ENCODE results near the gene AMN.

Gene AMN

GRCh38 chr14:102967506-102967795 is 45.0 kb downstream of the AMN start:
- Histone ChIP-seq H3K9ac (ENCODE audit: low read length) (no peak overlapping the region), H3K4me3 (ENCODE audit: low read length) (no peak overlapping the region), H3K27ac (ENCODE audit: low read length) (no peak overlapping the region), H3K36me3 (ENCODE audit: control insufficient read depth, low read depth, low read length) (peaks cover 80% of the 10 kb centered on the region), H3K27me3 (ENCODE audit: control insufficient read depth, insufficient read depth, low read length) (no peaks in the 10 kb centered on the region), H3K9me3 (ENCODE audit: control insufficient read depth, low read depth, low read length) (no peaks in the 10 kb centered on the region), H3K4me1 (ENCODE audit: control insufficient read depth, low read depth, low read length) (no peaks in the 10 kb centered on the region)

GRCh38 chr14:102968306-102968705 is 45.8 kb downstream of the AMN start:
- H3K9ac ChIP-seq (ENCODE audit: low read length) = no peak overlapping the region
- H3K27ac ChIP-seq (ENCODE audit: low read length) = no peak overlapping the region
- H3K4me3 ChIP-seq (ENCODE audit: low read length) = no peak overlapping the region
- no peaks in the 10 kb centered on the region for H3K9me3 ChIP-seq (ENCODE audit: control insufficient read depth, low read depth, low read length)
- H3K4me1 ChIP-seq (ENCODE audit: control insufficient read depth, low read depth, low read length) = no peaks in the 10 kb centered on the region
- no peaks in the 10 kb centered on the region for H3K27me3 ChIP-seq (ENCODE audit: control insufficient read depth, insufficient read depth, low read length)
- peaks cover 80% of the 10 kb centered on the region for H3K36me3 ChIP-seq (ENCODE audit: control insufficient read depth, low read depth, low read length)

DNA sequence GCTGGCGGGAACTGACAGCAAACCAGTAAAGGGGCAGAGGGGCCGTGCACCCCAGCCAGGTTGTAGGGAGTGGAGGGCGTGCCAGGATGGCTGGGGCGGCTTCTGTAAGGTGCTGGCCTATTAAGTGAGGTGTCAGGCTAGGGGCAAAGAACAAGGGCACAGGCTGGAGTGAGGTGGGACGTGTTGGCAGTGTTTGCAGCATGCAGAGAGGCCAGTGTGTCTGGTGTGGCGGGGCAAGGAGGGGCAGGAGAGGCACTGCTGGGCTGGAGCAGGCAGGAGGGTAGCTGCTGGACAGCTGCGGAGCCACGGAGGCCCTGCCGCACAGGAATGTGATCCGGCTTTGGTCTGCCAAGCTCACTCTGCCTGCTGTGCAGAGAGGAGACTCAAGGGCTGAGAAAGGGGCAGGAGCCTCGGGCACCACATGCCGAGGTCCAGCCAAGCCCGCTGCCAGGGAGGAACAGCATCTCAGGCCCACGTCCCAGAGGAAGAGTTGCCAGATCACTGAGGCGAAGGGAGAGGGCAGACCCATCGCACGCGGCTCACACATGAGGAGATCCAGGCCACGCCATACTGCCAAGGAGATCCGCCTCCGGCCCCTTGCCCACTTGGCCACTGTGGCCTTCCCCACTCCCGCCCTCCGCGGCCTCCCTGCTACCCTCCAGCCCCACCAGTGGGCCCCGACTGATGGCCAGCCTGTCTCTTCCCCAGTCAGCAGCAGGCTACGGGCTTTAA is 46.8 kb downstream of the AMN start:
- H3K36me3 ChIP-seq (ENCODE audit: control insufficient read depth, low read depth, low read length) = peaks cover 81% of the 10 kb centered on the region
- no peak overlapping the region for H3K9ac ChIP-seq (ENCODE audit: low read length)
- no peaks in the 10 kb centered on the region for H3K4me1 ChIP-seq (ENCODE audit: control insufficient read depth, low read depth, low read length)
- H3K27ac ChIP-seq (ENCODE audit: low read length) = no peak overlapping the region
- no peaks in the 10 kb centered on the region for H3K9me3 ChIP-seq (ENCODE audit: control insufficient read depth, low read depth, low read length)
- no peaks in the 10 kb centered on the region for H3K27me3 ChIP-seq (ENCODE audit: control insufficient read depth, insufficient read depth, low read length)
- H3K4me3 ChIP-seq (ENCODE audit: low read length) = no peak overlapping the region

- H3K36me3 ChIP-seq (ENCODE audit: control insufficient read depth, low read depth, low read length) = peaks cover 84% of the 10 kb centered on the region
Measured at GRCh38 chr14:102969901-102970300, 47.4 kb downstream of the AMN start.

DNA sequence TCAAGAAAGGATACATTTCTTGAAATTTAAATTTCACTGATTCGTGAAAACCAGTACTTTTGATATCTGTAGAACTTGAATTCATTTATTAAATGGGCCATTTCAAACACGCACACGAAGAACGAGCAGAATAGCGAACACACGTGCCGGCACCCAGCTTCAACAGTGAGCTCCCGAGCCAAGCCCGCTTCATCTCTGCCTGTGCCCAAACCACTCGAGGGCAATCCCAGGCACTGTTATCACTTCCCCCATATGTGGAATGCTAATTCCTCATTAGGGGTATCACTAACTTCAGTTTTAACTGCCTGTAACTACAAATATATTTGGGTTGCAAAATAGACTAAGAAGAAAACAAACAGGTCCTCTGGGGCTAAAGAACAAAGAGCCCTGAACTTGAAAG is 48.0 kb downstream of the AMN start:
- no peak overlapping the region for H3K27ac ChIP-seq (ENCODE audit: low read length)
- H3K4me3 ChIP-seq (ENCODE audit: low read length) = no peak overlapping the region
- peaks cover 82% of the 10 kb centered on the region for H3K36me3 ChIP-seq (ENCODE audit: control insufficient read depth, low read depth, low read length)
- no peaks in the 10 kb centered on the region for H3K4me1 ChIP-seq (ENCODE audit: control insufficient read depth, low read depth, low read length)
- no peaks in the 10 kb centered on the region for H3K27me3 ChIP-seq (ENCODE audit: control insufficient read depth, insufficient read depth, low read length)
- no peaks in the 10 kb centered on the region for H3K9me3 ChIP-seq (ENCODE audit: control insufficient read depth, low read depth, low read length)
- H3K9ac ChIP-seq (ENCODE audit: low read length) = no peak overlapping the region

More at GRCh38 chr14:102969901-102970300, 47.4 kb downstream of the AMN start:
- no peaks in the 10 kb centered on the region for H3K9me3 ChIP-seq (ENCODE audit: control insufficient read depth, low read depth, low read length)
- H3K27ac ChIP-seq (ENCODE audit: low read length) = no peak overlapping the region
- H3K4me1 ChIP-seq (ENCODE audit: control insufficient read depth, low read depth, low read length) = no peaks in the 10 kb centered on the region
- no peak overlapping the region for H3K4me3 ChIP-seq (ENCODE audit: low read length)
- H3K9ac ChIP-seq (ENCODE audit: low read length) = no peak overlapping the region
- H3K27me3 ChIP-seq (ENCODE audit: control insufficient read depth, insufficient read depth, low read length) = no peaks in the 10 kb centered on the region

GRCh38 chr14:102971314-102971713 is 48.9 kb downstream of the AMN start:
- H3K9me3 ChIP-seq (ENCODE audit: control insufficient read depth, low read depth, low read length) = no peaks in the 10 kb centered on the region
- H3K27ac ChIP-seq (ENCODE audit: low read length) = no peak overlapping the region
- no peak overlapping the region for H3K4me3 ChIP-seq (ENCODE audit: low read length)
- H3K9ac ChIP-seq (ENCODE audit: low read length) = no peak overlapping the region
- no peaks in the 10 kb centered on the region for H3K27me3 ChIP-seq (ENCODE audit: control insufficient read depth, insufficient read depth, low read length)
- peaks cover 82% of the 10 kb centered on the region for H3K36me3 ChIP-seq (ENCODE audit: control insufficient read depth, low read depth, low read length)
- H3K4me1 ChIP-seq (ENCODE audit: control insufficient read depth, low read depth, low read length) = no peaks in the 10 kb centered on the region

DNA sequence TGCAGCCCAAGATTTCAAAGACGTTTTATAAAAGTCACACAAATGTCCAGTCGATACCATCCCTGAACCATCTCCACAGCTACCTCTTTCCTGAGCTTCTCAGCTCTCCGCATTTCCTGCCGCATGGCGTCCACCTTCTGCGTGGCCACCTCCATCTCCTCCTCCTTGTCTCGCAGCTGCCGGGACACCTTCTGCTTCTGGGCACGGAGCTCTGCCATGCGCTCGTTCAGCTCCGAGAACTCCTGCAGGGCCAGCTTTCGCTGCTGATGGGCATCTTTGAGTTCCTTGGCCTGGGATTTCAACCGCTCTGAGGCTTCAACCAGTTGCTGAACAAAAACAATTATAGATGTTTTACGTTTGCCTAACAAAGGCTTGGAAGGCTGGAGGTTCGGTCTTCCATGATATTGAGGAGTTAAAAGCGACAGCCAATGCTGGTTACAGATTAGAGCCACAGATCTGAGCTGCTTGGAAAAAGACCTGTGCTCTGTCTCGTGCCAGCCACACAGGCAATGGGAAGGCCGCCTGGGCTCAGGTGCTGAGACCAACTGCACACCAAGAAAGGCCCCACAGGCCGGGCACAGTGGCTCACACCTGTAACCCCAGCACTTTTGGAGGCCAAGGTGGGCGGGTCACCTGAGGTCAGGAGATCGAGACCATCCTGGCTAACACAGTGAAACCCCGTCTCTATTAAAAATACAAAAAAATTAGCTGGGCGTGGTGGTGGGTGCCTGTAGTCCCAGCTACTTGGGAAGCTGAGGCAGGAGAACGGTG is 49.6 kb downstream of the AMN start:
- Histone ChIP-seq H3K27ac (ENCODE audit: low read length) (no peak overlapping the region), H3K4me3 (ENCODE audit: low read length) (no peak overlapping the region), H3K36me3 (ENCODE audit: control insufficient read depth, low read depth, low read length) (peaks cover 81% of the 10 kb centered on the region), H3K27me3 (ENCODE audit: control insufficient read depth, insufficient read depth, low read length) (no peaks in the 10 kb centered on the region), H3K9me3 (ENCODE audit: control insufficient read depth, low read depth, low read length) (no peaks in the 10 kb centered on the region), H3K9ac (ENCODE audit: low read length) (no peak overlapping the region), H3K4me1 (ENCODE audit: control insufficient read depth, low read depth, low read length) (no peaks in the 10 kb centered on the region)

- no peak overlapping the region for H3K4me3 ChIP-seq (ENCODE audit: low read length)
- no peaks in the 10 kb centered on the region for H3K4me1 ChIP-seq (ENCODE audit: control insufficient read depth, low read depth, low read length)
Measured at GRCh38 chr14:102973706-102974285, 51.3 kb downstream of the AMN start.

DNA sequence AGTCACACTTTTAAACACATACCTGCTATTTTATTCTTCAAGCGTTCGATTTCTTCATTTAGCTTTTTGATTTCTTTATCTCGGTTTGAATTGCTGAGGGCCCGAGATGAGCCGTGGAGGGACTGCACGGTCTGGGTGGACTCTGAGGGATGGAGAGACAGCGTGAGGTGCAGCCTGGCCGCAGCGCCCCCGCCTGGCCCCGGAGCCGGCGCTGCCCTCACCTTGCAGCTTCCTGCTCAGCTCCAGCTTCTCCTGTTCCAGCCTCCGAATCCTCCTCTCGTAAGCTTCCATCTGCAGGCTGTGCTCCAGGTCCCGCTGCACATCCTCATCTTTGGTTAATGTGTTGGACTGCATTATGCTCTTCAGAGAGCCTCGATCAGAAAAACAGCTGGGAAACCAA is 53.2 kb downstream of the AMN start:
- Histone ChIP-seq H3K27ac (ENCODE audit: low read length) (no peak overlapping the region), H3K9me3 (ENCODE audit: control insufficient read depth, low read depth, low read length) (no peaks in the 10 kb centered on the region), H3K36me3 (ENCODE audit: control insufficient read depth, low read depth, low read length) (peaks cover 75% of the 10 kb centered on the region), H3K4me1 (ENCODE audit: control insufficient read depth, low read depth, low read length) (no peaks in the 10 kb centered on the region), H3K27me3 (ENCODE audit: control insufficient read depth, insufficient read depth, low read length) (no peaks in the 10 kb centered on the region), H3K9ac (ENCODE audit: low read length) (no peak overlapping the region), H3K4me3 (ENCODE audit: low read length) (no peak overlapping the region)

More at GRCh38 chr14:102973706-102974285, 51.3 kb downstream of the AMN start:
- Histone ChIP-seq H3K27ac (ENCODE audit: low read length) (no peak overlapping the region), H3K36me3 (ENCODE audit: control insufficient read depth, low read depth, low read length) (peaks cover 81% of the 10 kb centered on the region), H3K9ac (ENCODE audit: low read length) (no peak overlapping the region), H3K27me3 (ENCODE audit: control insufficient read depth, insufficient read depth, low read length) (no peaks in the 10 kb centered on the region), H3K9me3 (ENCODE audit: control insufficient read depth, low read depth, low read length) (no peaks in the 10 kb centered on the region)

- H3K27ac ChIP-seq (ENCODE audit: low read length) = no peak overlapping the region
- H3K36me3 ChIP-seq (ENCODE audit: control insufficient read depth, low read depth, low read length) = peaks cover 63% of the 10 kb centered on the region
- no peaks in the 10 kb centered on the region for H3K9me3 ChIP-seq (ENCODE audit: control insufficient read depth, low read depth, low read length)
- H3K4me1 ChIP-seq (ENCODE audit: control insufficient read depth, low read depth, low read length) = no peaks in the 10 kb centered on the region
- H3K9ac ChIP-seq (ENCODE audit: low read length) = no peak overlapping the region
- no peaks in the 10 kb centered on the region for H3K27me3 ChIP-seq (ENCODE audit: control insufficient read depth, insufficient read depth, low read length)
- H3K4me3 ChIP-seq (ENCODE audit: low read length) = no peak overlapping the region
Measured at GRCh38 chr14:102977475-102977874, 55.0 kb downstream of the AMN start.

DNA sequence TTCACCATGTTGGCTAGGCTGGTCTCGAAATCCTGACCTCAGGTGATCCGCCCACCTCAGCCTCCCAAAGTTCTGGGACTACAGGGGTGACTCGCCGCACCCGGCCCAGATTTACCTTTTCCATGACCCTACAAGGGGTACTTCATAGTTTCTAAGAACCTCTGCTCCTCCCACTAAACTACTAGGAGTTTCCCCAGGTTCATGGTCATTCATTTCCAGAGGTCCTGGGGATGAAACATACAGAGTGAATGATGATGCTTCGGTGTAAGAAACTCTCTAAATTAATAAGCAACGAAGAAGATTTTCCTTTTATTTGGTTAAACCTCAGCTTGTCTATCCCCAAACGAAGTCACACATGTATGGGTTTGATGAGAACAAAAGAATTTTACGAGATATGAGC is 56.9 kb downstream of the AMN start:
- Histone ChIP-seq H3K9ac (ENCODE audit: low read length) (no peak overlapping the region), H3K4me3 (ENCODE audit: low read length) (no peak overlapping the region), H3K4me1 (ENCODE audit: control insufficient read depth, low read depth, low read length) (no peaks in the 10 kb centered on the region), H3K27me3 (ENCODE audit: control insufficient read depth, insufficient read depth, low read length) (no peaks in the 10 kb centered on the region), H3K27ac (ENCODE audit: low read length) (no peak overlapping the region), H3K9me3 (ENCODE audit: control insufficient read depth, low read depth, low read length) (no peaks in the 10 kb centered on the region), H3K36me3 (ENCODE audit: control insufficient read depth, low read depth, low read length) (peaks cover 50% of the 10 kb centered on the region)
